Measurements from ENCODE around the gene KRT6A. TPM values are rescaled to one million over a fixed set of nuclear protein-coding genes. Genes with fewer than 3 reads are reported as not detected.

KRT6A gene
- total and polyA plus RNA-seq, 2 of the 13 experiments (the other 11 are each of a cell fraction or from before 2014, with no cell fraction given), result 0.13 TPM; not detected in 1

Other genes with a start within 250 kb of the KRT6A start
- gene KRT86, start 218.6 kb downstream of the KRT6A start, total RNA-seq (2016; rRNA removed; fragmentation: Illumina TruSeq; extraction: Trizol), result not detected in 2 replicates
- gene KRT86, start 218.6 kb downstream of the KRT6A start, polyA plus RNA-seq (2011; rRNA removed), result not detected in 2 replicates
- gene KRT81, start 201.7 kb downstream of the KRT6A start, total RNA-seq (2016; rRNA removed; fragmentation: Illumina TruSeq; extraction: Trizol), result not detected in 2 replicates
- not detected in 2 replicates for gene KRT81, start 201.7 kb downstream of the KRT6A start, polyA plus RNA-seq (2011; rRNA removed)
- gene KRT83, start 171.9 kb downstream of the KRT6A start, total RNA-seq (2016; rRNA removed; fragmentation: Illumina TruSeq; extraction: Trizol), result not detected in 2 replicates
- gene KRT83, start 171.9 kb downstream of the KRT6A start, polyA plus RNA-seq (2011; rRNA removed), result not detected in 2 replicates
- gene KRT85, start 125.8 kb downstream of the KRT6A start, total RNA-seq (2016; rRNA removed; fragmentation: Illumina TruSeq; extraction: Trizol), result not detected in 2 replicates
- not detected in 2 replicates for gene KRT85, start 125.8 kb downstream of the KRT6A start, polyA plus RNA-seq (2011; rRNA removed)
- gene KRT84, start 107.6 kb downstream of the KRT6A start, total RNA-seq (2016; rRNA removed; fragmentation: Illumina TruSeq; extraction: Trizol), result not detected in 2 replicates
- not detected in 2 replicates for gene KRT84, start 107.6 kb downstream of the KRT6A start, polyA plus RNA-seq (2011; rRNA removed)
- gene KRT82, start 86.9 kb downstream of the KRT6A start, total RNA-seq (2016; rRNA removed; fragmentation: Illumina TruSeq; extraction: Trizol), result not detected in 2 replicates
- not detected in 2 replicates for gene KRT82, start 86.9 kb downstream of the KRT6A start, polyA plus RNA-seq (2011; rRNA removed)
- not detected in 2 replicates for gene KRT75, start 58.9 kb downstream of the KRT6A start, total RNA-seq (2016; rRNA removed; fragmentation: Illumina TruSeq; extraction: Trizol)
- gene KRT75, start 58.9 kb downstream of the KRT6A start, polyA plus RNA-seq (2011; rRNA removed), result not detected in 2 replicates
- not detected in 2 replicates for gene KRT6B, start 41.1 kb downstream of the KRT6A start, total RNA-seq (2016; rRNA removed; fragmentation: Illumina TruSeq; extraction: Trizol)
- 0.07 TPM in 1 of 2 replicates, not detected in the other for gene KRT6B, start 41.1 kb downstream of the KRT6A start, polyA plus RNA-seq (2011; rRNA removed)
- not detected in 2 replicates for gene KRT6C, start 19.5 kb downstream of the KRT6A start, total RNA-seq (2016; rRNA removed; fragmentation: Illumina TruSeq; extraction: Trizol)
- 0.03 TPM in 1 of 2 replicates, not detected in the other for gene KRT6C, start 19.5 kb downstream of the KRT6A start, polyA plus RNA-seq (2011; rRNA removed)
- gene KRT5, start 27.1 kb upstream of the KRT6A start, total RNA-seq (2016; rRNA removed; fragmentation: Illumina TruSeq; extraction: Trizol), result not detected in 2 replicates
- 0.08 and 0.29 TPM in 2 replicates for gene KRT5, start 27.1 kb upstream of the KRT6A start, polyA plus RNA-seq (2011; rRNA removed)
- not detected in 2 replicates for gene KRT71, start 59.9 kb upstream of the KRT6A start, total RNA-seq (2016; rRNA removed; fragmentation: Illumina TruSeq; extraction: Trizol)
- gene KRT71, start 59.9 kb upstream of the KRT6A start, polyA plus RNA-seq (2011; rRNA removed), result not detected in 2 replicates
- not detected in 2 replicates for gene KRT74, start 80.6 kb upstream of the KRT6A start, total RNA-seq (2016; rRNA removed; fragmentation: Illumina TruSeq; extraction: Trizol)
- not detected in 2 replicates for gene KRT74, start 80.6 kb upstream of the KRT6A start, polyA plus RNA-seq (2011; rRNA removed)
- gene KRT72, start 108.2 kb upstream of the KRT6A start, total RNA-seq (2016; rRNA removed; fragmentation: Illumina TruSeq; extraction: Trizol), result not detected in 2 replicates
- not detected in 2 replicates for gene KRT72, start 108.2 kb upstream of the KRT6A start, polyA plus RNA-seq (2011; rRNA removed)
- not detected in 2 replicates for gene KRT73, start 125.3 kb upstream of the KRT6A start, total RNA-seq (2016; rRNA removed; fragmentation: Illumina TruSeq; extraction: Trizol)
- not detected in 2 replicates for gene KRT73, start 125.3 kb upstream of the KRT6A start, polyA plus RNA-seq (2011; rRNA removed)
- not detected in 2 replicates for gene KRT2, start 159.0 kb upstream of the KRT6A start, total RNA-seq (2016; rRNA removed; fragmentation: Illumina TruSeq; extraction: Trizol)
- gene KRT2, start 159.0 kb upstream of the KRT6A start, polyA plus RNA-seq (2011; rRNA removed), result not detected in 2 replicates
- gene KRT1, start 187.2 kb upstream of the KRT6A start, total RNA-seq (2016; rRNA removed; fragmentation: Illumina TruSeq; extraction: Trizol), result not detected in 2 replicates
- not detected in 2 replicates for gene KRT1, start 187.2 kb upstream of the KRT6A start, polyA plus RNA-seq (2011; rRNA removed)
- gene KRT77, start 210.3 kb upstream of the KRT6A start, total RNA-seq (2016; rRNA removed; fragmentation: Illumina TruSeq; extraction: Trizol), result not detected in 2 replicates
- not detected in 2 replicates for gene KRT77, start 210.3 kb upstream of the KRT6A start, polyA plus RNA-seq (2011; rRNA removed)